LNCAP (cell line): ENCODE measurements around the gene KCNQ5.

Experiments
- TF ChIP-seq, protein P1 (sequence below): fragments of 450-650 bp; IDR thresholded peaks from 2 replicates; pipeline ENCODE4 v1.5.1; 2017; ENCODE audit warnings: mild to moderate bottlenecking

KCNQ5 gene

DNA sequence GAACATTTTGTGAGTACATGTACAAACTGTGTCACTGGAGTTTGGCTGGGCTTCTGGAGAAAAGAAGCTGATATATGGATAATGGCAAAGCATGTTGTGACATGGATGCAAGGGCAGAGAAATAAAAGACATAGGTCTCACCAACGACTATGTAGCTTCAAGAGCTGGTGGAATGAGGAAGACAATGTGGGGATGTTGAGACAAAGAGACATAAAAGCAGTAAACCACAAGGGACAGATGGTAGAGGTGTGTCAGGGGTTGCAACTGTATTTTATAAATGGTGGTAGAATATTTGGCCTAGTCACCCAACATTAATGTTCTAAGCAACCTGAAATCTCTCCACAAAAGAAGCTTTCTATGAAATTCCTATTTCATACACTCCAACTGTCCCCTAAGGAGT, 199.0 kb downstream of the KCNQ5 start:
- TF ChIP-seq, protein P1, sequence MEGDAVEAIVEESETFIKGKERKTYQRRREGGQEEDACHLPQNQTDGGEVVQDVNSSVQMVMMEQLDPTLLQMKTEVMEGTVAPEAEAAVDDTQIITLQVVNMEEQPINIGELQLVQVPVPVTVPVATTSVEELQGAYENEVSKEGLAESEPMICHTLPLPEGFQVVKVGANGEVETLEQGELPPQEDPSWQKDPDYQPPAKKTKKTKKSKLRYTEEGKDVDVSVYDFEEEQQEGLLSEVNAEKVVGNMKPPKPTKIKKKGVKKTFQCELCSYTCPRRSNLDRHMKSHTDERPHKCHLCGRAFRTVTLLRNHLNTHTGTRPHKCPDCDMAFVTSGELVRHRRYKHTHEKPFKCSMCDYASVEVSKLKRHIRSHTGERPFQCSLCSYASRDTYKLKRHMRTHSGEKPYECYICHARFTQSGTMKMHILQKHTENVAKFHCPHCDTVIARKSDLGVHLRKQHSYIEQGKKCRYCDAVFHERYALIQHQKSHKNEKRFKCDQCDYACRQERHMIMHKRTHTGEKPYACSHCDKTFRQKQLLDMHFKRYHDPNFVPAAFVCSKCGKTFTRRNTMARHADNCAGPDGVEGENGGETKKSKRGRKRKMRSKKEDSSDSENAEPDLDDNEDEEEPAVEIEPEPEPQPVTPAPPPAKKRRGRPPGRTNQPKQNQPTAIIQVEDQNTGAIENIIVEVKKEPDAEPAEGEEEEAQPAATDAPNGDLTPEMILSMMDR = no peak

GRCh38 chr6:72822023-72822422, 200.2 kb downstream of the KCNQ5 start:
- TF ChIP-seq, protein P1 = no peak

DNA sequence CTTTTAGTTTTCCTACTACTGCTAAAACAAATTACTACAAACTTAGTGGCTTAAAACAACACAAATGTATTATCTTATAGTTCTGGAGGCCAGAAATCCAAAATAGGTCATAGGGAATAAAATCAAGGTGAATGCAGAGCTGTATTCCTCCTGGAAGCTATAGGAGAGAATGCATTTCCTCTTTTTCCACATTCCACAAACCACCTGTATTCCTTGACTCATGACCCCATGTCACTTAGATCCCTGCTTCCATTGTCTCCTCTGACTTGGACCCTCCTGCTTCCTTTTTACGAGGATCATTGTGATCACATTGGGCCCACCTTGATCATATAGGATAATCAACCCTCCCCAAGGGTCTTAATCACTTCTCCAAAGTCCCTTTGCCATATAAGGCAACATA, 200.8 kb downstream of the KCNQ5 start:
- TF ChIP-seq, protein P1 = no peak

DNA sequence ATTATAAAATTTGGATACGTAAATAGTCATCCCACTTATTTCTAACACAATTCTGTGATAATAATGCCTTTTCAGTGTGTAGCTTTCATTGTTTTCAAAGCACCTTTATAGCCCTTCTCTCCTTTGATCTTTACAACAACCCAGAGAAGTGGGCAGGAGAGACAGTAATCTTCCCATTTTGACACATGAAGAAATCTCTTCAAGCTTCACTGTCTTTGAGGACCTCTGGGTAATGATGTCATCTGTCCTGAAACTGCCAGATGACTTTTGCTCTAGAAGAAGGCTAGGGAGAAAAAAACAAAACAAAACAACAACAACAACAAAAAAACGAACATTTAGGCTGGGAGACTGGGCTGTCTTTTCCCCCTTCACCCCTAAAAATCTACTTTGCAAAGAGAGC, 203.0 kb downstream of the KCNQ5 start:
- TF ChIP-seq, protein P1 = no peak

- TF ChIP-seq, protein P1 = no peak
These were observed 203.5 kb downstream of the KCNQ5 start for GRCh38 chr6:72825315-72825911.

- TF ChIP-seq, protein P1 = no peak
These were observed 204.2 kb downstream of the KCNQ5 start for GRCh38 chr6:72826037-72826436.

DNA sequence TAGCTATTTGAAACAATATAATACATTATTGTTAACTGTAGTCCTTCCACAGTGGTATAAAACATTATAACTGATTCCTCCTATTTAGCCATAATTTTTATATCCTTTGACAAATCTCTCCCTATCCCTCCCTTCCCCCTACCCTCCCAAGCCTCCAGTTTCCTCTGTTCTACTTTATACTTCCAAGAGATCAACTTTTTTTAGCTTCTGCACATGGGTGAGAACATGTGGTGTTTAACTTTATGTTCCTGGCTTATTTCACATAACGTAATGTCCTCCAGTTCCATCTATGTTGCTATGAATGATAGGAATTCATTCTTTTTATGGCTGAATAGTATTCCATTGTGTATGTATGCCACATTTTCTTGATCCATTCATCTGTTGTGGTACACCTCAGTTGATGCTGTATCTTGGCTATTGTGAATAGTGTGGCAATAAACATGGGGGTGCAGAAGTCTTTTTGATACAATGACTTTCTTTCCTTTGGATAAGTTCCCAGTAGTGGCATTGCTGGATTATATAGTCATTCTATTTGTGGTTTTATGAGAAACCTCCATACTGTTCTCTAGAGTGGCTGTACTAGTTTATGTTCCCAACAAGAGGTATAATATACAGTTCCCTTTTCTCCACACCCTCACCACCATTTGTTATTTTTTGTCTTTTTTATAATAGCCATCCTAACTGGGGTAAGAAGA, 205.0 kb downstream of the KCNQ5 start:
- TF ChIP-seq, protein P1 = no peak

GRCh38 chr6:72828904-72829303, 207.0 kb downstream of the KCNQ5 start:
- TF ChIP-seq, protein P1 = no peak
